ENCODE results near the gene FBXW10. TPM values are rescaled to one million over a fixed set of nuclear protein-coding genes. Genes with fewer than 3 reads are reported as not detected.
"Not testable (repeated sequence)": the region's sequence is repeated elsewhere in the genome, so short reads cannot be mapped to it uniquely, and the experiment has no call there.

The FBXW10 gene
- total RNA-seq, 1 experiment from 2014 or later = not detected

GRCh38 chr17:18719428-18720110 is 24.3 kb upstream of the FBXW10 start:
- H3K4me1 ChIP-seq (ENCODE audit: low read length); H3K4me3 ChIP-seq (ENCODE audit: low read length); H3K4me2 ChIP-seq (ENCODE audit: low read depth, low read length, poor library complexity, severe bottlenecking): not testable (repeated sequence)

DNA sequence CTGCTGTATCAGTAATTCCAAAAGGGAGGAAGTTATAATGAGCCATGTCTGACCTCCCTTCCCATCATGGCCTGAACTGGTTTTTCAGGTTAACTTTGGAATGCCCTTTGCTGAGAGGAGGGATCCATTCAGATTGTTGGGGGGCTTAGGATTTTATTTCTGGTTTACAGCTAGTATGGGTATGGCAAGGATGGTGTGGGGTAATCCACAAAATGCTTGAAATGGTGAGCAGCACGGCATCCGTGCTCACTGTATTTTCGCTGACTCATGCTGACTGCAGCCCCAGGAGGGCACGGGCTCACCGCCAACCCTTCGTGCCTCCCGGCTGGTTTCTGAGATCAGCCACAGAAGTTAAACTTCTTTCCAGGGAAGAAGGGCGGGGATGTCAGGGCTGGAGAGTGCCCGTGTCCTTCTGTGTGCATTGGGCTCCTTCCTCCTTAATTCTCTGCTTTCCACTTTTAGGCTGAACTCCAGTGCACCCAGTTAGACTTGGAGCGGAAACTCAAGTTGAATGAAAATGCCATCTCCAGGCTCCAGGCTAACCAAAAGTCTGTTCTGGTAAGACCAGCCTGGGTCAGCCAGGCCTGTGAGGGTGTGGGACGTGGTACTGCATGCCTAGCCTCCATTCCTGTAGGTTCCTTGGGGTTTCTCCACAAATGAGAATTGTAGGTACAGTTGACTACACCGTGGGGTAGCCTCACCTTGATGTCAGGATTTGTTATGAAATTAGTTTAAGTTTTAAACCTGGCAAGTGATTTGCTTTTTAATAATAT is 21.9 kb upstream of the FBXW10 start:
- not testable (repeated sequence) for H2AFZ ChIP-seq (ENCODE audit: low read length); H3K27ac ChIP-seq (ENCODE audit: low read length); H3K9me3 ChIP-seq (ENCODE audit: low read length); H3K79me2 ChIP-seq (ENCODE audit: low read length); H3K4me2 ChIP-seq (ENCODE audit: low read depth, low read length, poor library complexity, severe bottlenecking); H3K4me1 ChIP-seq (ENCODE audit: low read length); H3K36me3 ChIP-seq (ENCODE audit: insufficient read depth, low read length); DNase-seq; H4K20me1 ChIP-seq (ENCODE audit: insufficient read depth, low read depth, low read length); H3K4me3 ChIP-seq (ENCODE audit: low read length); H3K9ac ChIP-seq (ENCODE audit: low read length); H3K27me3 ChIP-seq (ENCODE audit: low read length); H3K9me2 ChIP-seq (replicated peaks; ENCODE audit: insufficient read depth, low read length)

More at GRCh38 chr17:18719428-18720110, 24.3 kb upstream of the FBXW10 start:
- not testable (repeated sequence) for H3K79me2 ChIP-seq (ENCODE audit: low read length); H3K9me3 ChIP-seq (ENCODE audit: low read length); H3K9me2 ChIP-seq (replicated peaks; ENCODE audit: insufficient read depth, low read length); H3K36me3 ChIP-seq (ENCODE audit: insufficient read depth, low read length); DNase-seq; H3K27me3 ChIP-seq (ENCODE audit: low read length); H2AFZ ChIP-seq (ENCODE audit: low read length); H3K27ac ChIP-seq (ENCODE audit: low read length); H4K20me1 ChIP-seq (ENCODE audit: insufficient read depth, low read depth, low read length); H3K9ac ChIP-seq (ENCODE audit: low read length)

GRCh38 chr17:18722612-18723011 is 21.2 kb upstream of the FBXW10 start:
- not testable (repeated sequence) for H2AFZ ChIP-seq (ENCODE audit: low read length); H3K9me3 ChIP-seq (ENCODE audit: low read length); H3K4me1 ChIP-seq (ENCODE audit: low read length); H3K27me3 ChIP-seq (ENCODE audit: low read length); H3K4me3 ChIP-seq (ENCODE audit: low read length); H3K36me3 ChIP-seq (ENCODE audit: insufficient read depth, low read length); H4K20me1 ChIP-seq (ENCODE audit: insufficient read depth, low read depth, low read length); H3K9ac ChIP-seq (ENCODE audit: low read length); H3K4me2 ChIP-seq (ENCODE audit: low read depth, low read length, poor library complexity, severe bottlenecking); H3K9me2 ChIP-seq (replicated peaks; ENCODE audit: insufficient read depth, low read length); H3K27ac ChIP-seq (ENCODE audit: low read length); H3K79me2 ChIP-seq (ENCODE audit: low read length); DNase-seq

- H3K9me3 ChIP-seq (ENCODE audit: low read length); H3K9me2 ChIP-seq (replicated peaks; ENCODE audit: insufficient read depth, low read length); H3K4me2 ChIP-seq (ENCODE audit: low read depth, low read length, poor library complexity, severe bottlenecking); H3K9ac ChIP-seq (ENCODE audit: low read length); H3K4me1 ChIP-seq (ENCODE audit: low read length); H2AFZ ChIP-seq (ENCODE audit: low read length); H3K79me2 ChIP-seq (ENCODE audit: low read length); H3K4me3 ChIP-seq (ENCODE audit: low read length); H3K36me3 ChIP-seq (ENCODE audit: insufficient read depth, low read length); H3K27ac ChIP-seq (ENCODE audit: low read length); H3K27me3 ChIP-seq (ENCODE audit: low read length); H4K20me1 ChIP-seq (ENCODE audit: insufficient read depth, low read depth, low read length); DNase-seq: not testable (repeated sequence)
Measured at GRCh38 chr17:18723509-18723908, 20.3 kb upstream of the FBXW10 start.

DNA sequence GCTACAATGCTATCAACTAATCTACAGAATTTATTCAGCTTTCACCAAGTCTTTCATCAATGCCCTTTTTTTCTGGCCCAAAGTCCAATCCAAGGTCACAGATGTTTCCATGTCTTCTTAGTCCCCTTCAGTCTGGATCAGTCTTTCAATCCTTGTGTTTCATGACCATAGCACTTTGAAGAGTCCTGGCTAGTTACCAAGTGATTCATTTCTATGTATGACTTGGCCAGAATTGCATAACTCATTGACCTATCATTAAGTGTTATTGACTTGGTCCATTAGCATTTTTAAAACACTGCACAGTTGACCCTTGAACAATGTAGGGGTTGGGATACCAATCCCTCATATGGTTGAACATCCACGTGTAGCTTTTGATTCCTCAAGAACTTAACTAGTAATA is 11.4 kb upstream of the FBXW10 start:
- not testable (repeated sequence) for H3K4me3 ChIP-seq (ENCODE audit: low read length); H3K36me3 ChIP-seq (ENCODE audit: insufficient read depth, low read length); H3K9me3 ChIP-seq (ENCODE audit: low read length); H3K4me1 ChIP-seq (ENCODE audit: low read length); H3K9me2 ChIP-seq (replicated peaks; ENCODE audit: insufficient read depth, low read length); H3K9ac ChIP-seq (ENCODE audit: low read length); H4K20me1 ChIP-seq (ENCODE audit: insufficient read depth, low read depth, low read length); H3K27ac ChIP-seq (ENCODE audit: low read length); DNase-seq; H3K27me3 ChIP-seq (ENCODE audit: low read length); H3K4me2 ChIP-seq (ENCODE audit: low read depth, low read length, poor library complexity, severe bottlenecking); H3K79me2 ChIP-seq (ENCODE audit: low read length); H2AFZ ChIP-seq (ENCODE audit: low read length)

DNA sequence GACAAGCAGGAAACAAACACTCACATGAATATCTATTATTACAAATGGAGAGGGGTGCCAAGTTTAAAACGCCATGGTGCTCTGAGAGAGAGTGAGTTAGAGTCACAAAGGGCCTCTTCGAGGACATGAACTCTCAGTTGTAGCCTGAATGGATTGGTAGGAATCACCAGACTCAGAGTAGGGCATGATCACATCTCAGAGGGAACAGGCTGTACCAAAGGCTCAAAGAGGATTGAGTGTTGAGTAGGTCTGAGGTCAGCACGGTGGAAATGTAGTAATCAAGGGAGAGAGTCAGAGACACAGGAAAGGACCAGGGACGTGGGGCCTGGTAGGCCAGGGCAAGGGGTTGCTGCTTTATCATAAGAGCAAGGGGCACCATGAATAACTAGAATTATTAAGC is 10.5 kb upstream of the FBXW10 start:
- not testable (repeated sequence) for H3K27ac ChIP-seq (ENCODE audit: low read length); H3K79me2 ChIP-seq (ENCODE audit: low read length); DNase-seq; H3K9me2 ChIP-seq (replicated peaks; ENCODE audit: insufficient read depth, low read length); H3K9ac ChIP-seq (ENCODE audit: low read length); H3K4me1 ChIP-seq (ENCODE audit: low read length); H3K9me3 ChIP-seq (ENCODE audit: low read length); H3K36me3 ChIP-seq (ENCODE audit: insufficient read depth, low read length); H3K4me3 ChIP-seq (ENCODE audit: low read length); H3K4me2 ChIP-seq (ENCODE audit: low read depth, low read length, poor library complexity, severe bottlenecking); H3K27me3 ChIP-seq (ENCODE audit: low read length); H4K20me1 ChIP-seq (ENCODE audit: insufficient read depth, low read depth, low read length); H2AFZ ChIP-seq (ENCODE audit: low read length)

- H3K79me2 ChIP-seq (ENCODE audit: low read length); H3K9me2 ChIP-seq (replicated peaks; ENCODE audit: insufficient read depth, low read length); H3K4me2 ChIP-seq (ENCODE audit: low read depth, low read length, poor library complexity, severe bottlenecking); H3K36me3 ChIP-seq (ENCODE audit: insufficient read depth, low read length); H2AFZ ChIP-seq (ENCODE audit: low read length); H3K4me1 ChIP-seq (ENCODE audit: low read length); H3K27ac ChIP-seq (ENCODE audit: low read length); H4K20me1 ChIP-seq (ENCODE audit: insufficient read depth, low read depth, low read length); H3K9ac ChIP-seq (ENCODE audit: low read length); H3K4me3 ChIP-seq (ENCODE audit: low read length); H3K27me3 ChIP-seq (ENCODE audit: low read length); DNase-seq; H3K9me3 ChIP-seq (ENCODE audit: low read length): not testable (repeated sequence)
Measured at GRCh38 chr17:18739616-18740391, 4.0 kb upstream of the FBXW10 start.

DNA sequence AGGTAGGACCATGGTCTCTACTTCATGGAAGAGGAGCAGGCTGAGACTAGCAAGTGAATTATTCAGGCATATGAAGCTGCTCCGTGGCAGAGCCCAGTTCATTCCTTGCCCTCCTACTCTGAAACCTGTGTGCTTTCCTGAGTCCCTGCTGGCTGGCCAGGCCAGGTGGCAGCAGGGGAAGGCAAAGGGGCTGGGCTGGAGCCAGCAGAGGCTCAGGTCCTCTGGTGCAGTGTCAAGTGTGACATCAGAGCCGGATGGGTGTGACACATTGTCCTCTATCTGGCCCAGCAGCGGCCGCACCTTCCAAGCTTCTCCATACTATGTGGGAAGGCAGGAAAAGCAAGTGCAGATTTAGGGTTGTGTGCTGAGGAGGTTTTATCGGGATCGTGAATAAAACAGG is 2.6 kb upstream of the FBXW10 start:
- not testable (repeated sequence) for H4K20me1 ChIP-seq (ENCODE audit: insufficient read depth, low read depth, low read length); DNase-seq; H3K4me2 ChIP-seq (ENCODE audit: low read depth, low read length, poor library complexity, severe bottlenecking); H3K9ac ChIP-seq (ENCODE audit: low read length); H3K27me3 ChIP-seq (ENCODE audit: low read length); H3K4me3 ChIP-seq (ENCODE audit: low read length); H3K79me2 ChIP-seq (ENCODE audit: low read length); H3K4me1 ChIP-seq (ENCODE audit: low read length); H3K9me2 ChIP-seq (replicated peaks; ENCODE audit: insufficient read depth, low read length); H3K9me3 ChIP-seq (ENCODE audit: low read length); H2AFZ ChIP-seq (ENCODE audit: low read length); H3K27ac ChIP-seq (ENCODE audit: low read length); H3K36me3 ChIP-seq (ENCODE audit: insufficient read depth, low read length)
